Keratinocyte (primary cell): ENCODE measurements around the gene CCDC38. TPM values are rescaled to one million over a fixed set of nuclear protein-coding genes. Genes with fewer than 3 reads are reported as not detected.

Source experiments
- DNase-seq: peaks from one replicate; pipeline ENCODE4 v3.0.0-alpha.2; 2011; ENCODE audit warnings: low read depth, missing footprints, low spot score
- FAIRE-seq: peaks from 2 replicates; lab custom pipeline; 2011; peaks lifted over from hg19 to GRCh38; lab: Jason Lieb, UNC
- H2AFZ ChIP-seq: 2 replicates; pipeline ENCODE4 v1.6.0; 2012; ENCODE audit warnings: low read length, control low read depth, inconsistent platforms; ENCODE audit not compliant: control insufficient read depth
- H3K27ac ChIP-seq: 2 replicates; pipeline ENCODE4 v1.5.1; 2011; ENCODE audit warnings: low read length; ENCODE audit not compliant: control insufficient read depth, insufficient read depth
- H3K27me3 ChIP-seq: 3 replicates; pipeline ENCODE4 v1.6.0; 2011; ENCODE audit warnings: low read length; ENCODE audit not compliant: control insufficient read depth, insufficient read depth; ENCODE audit errors: extremely low read depth
- H3K36me3 ChIP-seq, 2 experiments: 2 replicates in 1 of 2; 3 replicates in 1 of 2; pipeline ENCODE4 v1.5.1; 2011; ENCODE audit warnings: low read length in 2 of 2, mild to moderate bottlenecking in 1 of 2; ENCODE audit not compliant: control insufficient read depth in 2 of 2, insufficient read depth in 2 of 2; ENCODE audit errors: extremely low read depth in 1 of 2
- H3K4me1 ChIP-seq: 3 replicates; pipeline ENCODE4 v1.5.1; 2011; ENCODE audit warnings: low read length; ENCODE audit not compliant: control insufficient read depth, insufficient read depth; ENCODE audit errors: extremely low read depth
- H3K4me2 ChIP-seq: 3 replicates; pipeline ENCODE4 v1.6.0; 2011; ENCODE audit warnings: low read depth, low read length; ENCODE audit not compliant: control insufficient read depth, insufficient read depth; ENCODE audit errors: extremely low read depth
- H3K4me3 ChIP-seq, 3 experiments: fragments of 200-600 bp in 1 of 3; sonication (generic) in 1 of 3; 2 replicates in 2 of 3; 3 replicates in 1 of 3; pipeline ENCODE4 v1.5.1; 2011 to 2016; ENCODE audit warnings: low read length in 3 of 3, mild to moderate bottlenecking in 3 of 3, control low read depth in 2 of 3, inconsistent platforms in 1 of 3, low read depth in 1 of 3, mixed read lengths in 1 of 3, mixed run types in 1 of 3, moderate library complexity in 1 of 3; ENCODE audit not compliant: control insufficient read depth in 2 of 3, insufficient read depth in 2 of 3; ENCODE audit errors: extremely low read depth in 1 of 3
- H3K79me2 ChIP-seq: 2 replicates; pipeline ENCODE4 v1.6.0; 2012; ENCODE audit warnings: low read length; ENCODE audit not compliant: control insufficient read depth, insufficient read depth
- H3K9ac ChIP-seq: 3 replicates; pipeline ENCODE4 v1.6.0; 2011; ENCODE audit warnings: low read length; ENCODE audit not compliant: control insufficient read depth, insufficient read depth; ENCODE audit errors: extremely low read depth
- H3K9me1 ChIP-seq: 3 replicates; pipeline ENCODE4 v1.6.0; 2011; ENCODE audit warnings: low read length; ENCODE audit not compliant: control insufficient read depth, insufficient read depth; ENCODE audit errors: extremely low read depth
- H3K9me3 ChIP-seq: 2 replicates; pipeline ENCODE4 v1.5.1; 2012; ENCODE audit warnings: low read depth, low read length; ENCODE audit not compliant: control insufficient read depth
- H4K20me1 ChIP-seq: 3 replicates; pipeline ENCODE4 v1.6.0; 2011; ENCODE audit warnings: low read length; ENCODE audit not compliant: control insufficient read depth, insufficient read depth; ENCODE audit errors: extremely low read depth
- EZH2 ChIP-seq: IDR thresholded peaks from one replicate; pipeline ENCODE4 v1.6.1; 2012; ENCODE audit warnings: inconsistent platforms, mild to moderate bottlenecking, low read length, moderate library complexity
- dilution Hi-C: fragments of 300-500 bp; cut with MboI; formaldehyde crosslinking; loops from one replicate; pipeline ENCODE4 v1.7.0; 2020; ENCODE audit warnings: low sequenced_read_pairs; ENCODE audit not compliant: extremely low pct_ligation_motif_present
- polyA plus RNA-seq, 5 experiments: library from polyadenylated mRNA; depleted of rRNA in 3 of 5; stranded (reverse) in 3 of 5; stranded (forward) in 1 of 5; unstranded in 1 of 5; fragments of >200 nt; gene quantifications; 1 replicate in 1 of 5; 2 replicates in 3 of 5; 3 replicates in 1 of 5; pipeline versions ENCODE4 v1.2.1 to v1.2.3, GENCODE V29; 2011 to 2012; ENCODE audit warnings: missing spikeins in 2 of 5, low read depth in 1 of 5, low replicate concordance in 1 of 5
- TF ChIP-seq, protein P1 (sequence below), 3 experiments: IDR thresholded peaks in 1 of 3; conservative IDR thresholded peaks in 1 of 3; optimal IDR thresholded peaks in 1 of 3; 2 replicates in 2 of 3; 3 replicates in 1 of 3; pipeline versions ENCODE3 to v1.5.1; 2011; ENCODE audit warnings: low read length in 3 of 3, mild to moderate bottlenecking in 3 of 3, moderate library complexity in 2 of 3, control low read depth in 1 of 3, inconsistent platforms in 1 of 3; ENCODE audit not compliant: insufficient read depth in 2 of 3; ENCODE audit errors: extremely low read depth in 1 of 3

The CCDC38 gene
- polyA plus RNA-seq, 1 donor (not counting 4 experiments of a cell fraction or from before 2014, with no cell fraction given): 0.04 TPM

DNA sequence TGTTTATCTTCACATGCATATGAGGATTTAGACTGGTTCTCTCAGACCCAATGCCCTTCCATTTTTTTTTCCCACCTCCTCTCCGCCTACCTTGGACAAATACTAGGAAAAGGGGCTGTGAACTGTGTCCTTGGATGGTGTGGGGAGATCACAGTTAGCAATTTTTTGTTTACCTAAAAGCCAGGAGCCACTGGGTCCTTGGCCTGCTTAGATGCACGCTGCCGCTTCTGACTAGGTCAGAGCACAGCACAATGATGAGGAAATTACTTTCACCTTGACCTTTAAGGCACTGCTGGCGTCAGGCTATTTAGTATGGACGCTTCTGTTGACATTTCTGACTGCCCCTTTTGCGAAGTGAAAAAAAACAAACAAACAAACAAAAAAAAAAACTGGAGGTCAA is 1.9 kb downstream of the CCDC38 start:
- no peak for TF ChIP-seq EZH2
- TF ChIP-seq, protein P1, sequence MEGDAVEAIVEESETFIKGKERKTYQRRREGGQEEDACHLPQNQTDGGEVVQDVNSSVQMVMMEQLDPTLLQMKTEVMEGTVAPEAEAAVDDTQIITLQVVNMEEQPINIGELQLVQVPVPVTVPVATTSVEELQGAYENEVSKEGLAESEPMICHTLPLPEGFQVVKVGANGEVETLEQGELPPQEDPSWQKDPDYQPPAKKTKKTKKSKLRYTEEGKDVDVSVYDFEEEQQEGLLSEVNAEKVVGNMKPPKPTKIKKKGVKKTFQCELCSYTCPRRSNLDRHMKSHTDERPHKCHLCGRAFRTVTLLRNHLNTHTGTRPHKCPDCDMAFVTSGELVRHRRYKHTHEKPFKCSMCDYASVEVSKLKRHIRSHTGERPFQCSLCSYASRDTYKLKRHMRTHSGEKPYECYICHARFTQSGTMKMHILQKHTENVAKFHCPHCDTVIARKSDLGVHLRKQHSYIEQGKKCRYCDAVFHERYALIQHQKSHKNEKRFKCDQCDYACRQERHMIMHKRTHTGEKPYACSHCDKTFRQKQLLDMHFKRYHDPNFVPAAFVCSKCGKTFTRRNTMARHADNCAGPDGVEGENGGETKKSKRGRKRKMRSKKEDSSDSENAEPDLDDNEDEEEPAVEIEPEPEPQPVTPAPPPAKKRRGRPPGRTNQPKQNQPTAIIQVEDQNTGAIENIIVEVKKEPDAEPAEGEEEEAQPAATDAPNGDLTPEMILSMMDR (optimal IDR thresholded peaks at IDR 0.05 in 1 of 3, IDR thresholded peaks at IDR 0.05 in 1 of 3, conservative IDR thresholded peaks at IDR 0.05 in 1 of 3; ENCODE audit: extremely low read depth in 1 of 3, insufficient read depth in 2 of 3, low read length in 3 of 3): no peak
- dilution Hi-C loops: no loop called here
- Histone ChIP-seq H3K9me1 (no peaks in the 10 kb centered on the region), H3K27ac (no peak overlapping the region), H3K9ac (no peak overlapping the region), H3K27me3 (no peaks in the 10 kb centered on the region), H3K9me3 (no peaks in the 10 kb centered on the region), H4K20me1 (no peaks in the 10 kb centered on the region), H2AFZ (no peak overlapping the region), H3K4me3 (no peak overlapping the region), H3K4me1 (peaks cover 9% of the 10 kb centered on the region), H3K36me3 (no peaks in the 10 kb centered on the region), H3K79me2 (no peaks in the 10 kb centered on the region), H3K4me2 (no peak overlapping the region)
- FAIRE-seq (no peak), DNase-seq (no peak)

- no peak for TF ChIP-seq EZH2
- TF ChIP-seq, protein P1 (optimal IDR thresholded peaks at IDR 0.05 in 1 of 3, IDR thresholded peaks at IDR 0.05 in 1 of 3, conservative IDR thresholded peaks at IDR 0.05 in 1 of 3; ENCODE audit: extremely low read depth in 1 of 3, insufficient read depth in 2 of 3, low read length in 3 of 3): no peak
- no peaks in the 10 kb centered on the region for H3K36me3 ChIP-seq
- dilution Hi-C loops: no loop called here
- FAIRE-seq: no peak
- H3K79me2 ChIP-seq: no peaks in the 10 kb centered on the region
- no peaks in the 10 kb centered on the region for H3K4me1 ChIP-seq
- no peaks in the 10 kb centered on the region for H3K9me3 ChIP-seq
- H3K9ac ChIP-seq: no peak overlapping the region
- no peak overlapping the region for H3K4me3 ChIP-seq
- DNase-seq: no peak
- H3K9me1 ChIP-seq: no peaks in the 10 kb centered on the region
- H3K4me2 ChIP-seq: no peak overlapping the region
- H3K27ac ChIP-seq: no peak overlapping the region
- H3K27me3 ChIP-seq: no peaks in the 10 kb centered on the region
- H4K20me1 ChIP-seq: no peaks in the 10 kb centered on the region
- no peak overlapping the region for H2AFZ ChIP-seq
These were observed 20.2 kb downstream of the CCDC38 start for GRCh38 chr12:95922231-95922630.
